Mesothelial cell of epicardium (in vitro differentiated cells): ENCODE data around the gene CPED1. TPM values are rescaled to one million over a fixed set of nuclear protein-coding genes. Genes with fewer than 3 reads are reported as not detected.

Source experiments
- DNase-seq, 2 experiments: peaks; one replicate each; pipeline ENCODE4 v3.0.0; 2021; ENCODE audit warnings: low spot score in 2 of 2; ENCODE audit not compliant: unreplicated experiment in 2 of 2
- H3K27ac Mint-ChIP-seq: 2 replicates; pipeline ENCODE4 v1.8.0; 2021; ENCODE audit warnings: mixed read lengths
- H3K27me3 Mint-ChIP-seq: 2 replicates; pipeline ENCODE4 v1.8.0; 2021; ENCODE audit warnings: low read depth, mixed read lengths
- H3K36me3 Mint-ChIP-seq: 2 replicates; pipeline ENCODE4 v1.8.0; 2021; ENCODE audit warnings: mixed read lengths
- H3K4me1 Mint-ChIP-seq: 2 replicates; pipeline ENCODE4 v1.8.0; 2021; ENCODE audit warnings: mixed read lengths
- H3K4me3 Mint-ChIP-seq: 2 replicates; pipeline ENCODE4 v1.8.0; 2021; ENCODE audit warnings: mild to moderate bottlenecking, moderate library complexity, mixed read lengths
- H3K9me3 Mint-ChIP-seq: 2 replicates; pipeline ENCODE4 v1.8.0; 2021; ENCODE audit warnings: mixed read lengths
- total RNA-seq: library from RNA; stranded (reverse); gene quantifications from 3 replicates; pipeline ENCODE4 v1.2.1, GENCODE V29; 2021
- TF ChIP-seq, protein P1 (sequence below): fragments of 200-600 bp; sonication (generic); IDR thresholded peaks from one replicate; pipeline ENCODE4 v1.5.0; 2021; ENCODE audit warnings: antibody characterized with exemption; ENCODE audit not compliant: unreplicated experiment

The CPED1 gene
- total RNA-seq, 1 donor from 2014 or later: 25.6 TPM

DNA sequence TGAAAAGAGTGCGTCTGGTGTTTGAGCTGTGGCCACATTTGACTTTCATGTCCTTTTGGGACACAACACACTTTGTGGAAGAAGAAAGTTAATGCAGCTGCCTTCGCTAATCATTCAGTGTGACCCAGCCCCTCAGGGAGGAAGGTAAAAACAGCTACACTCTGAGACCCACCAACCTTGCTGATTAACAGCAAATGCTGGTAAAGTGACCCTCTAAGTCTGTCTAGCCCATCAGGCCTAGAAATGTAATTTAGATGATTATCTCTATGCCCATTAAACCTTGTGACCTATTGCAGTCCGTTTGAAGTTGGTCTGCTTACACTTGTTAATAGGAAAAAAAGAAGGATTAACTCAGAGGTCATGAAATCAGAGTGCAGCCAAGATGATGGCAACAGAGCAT is 178.4 kb downstream of the CPED1 start:
- no peak for DNase-seq
- Mint-ChIP-seq H3K27me3 (no peaks in the 10 kb centered on the region), H3K27ac (no peak overlapping the region), H3K4me1 (peaks cover 7% of the 10 kb centered on the region), H3K36me3 (no peaks in the 10 kb centered on the region), H3K4me3 (no peak overlapping the region), H3K9me3 (no peaks in the 10 kb centered on the region)
- TF ChIP-seq, protein P1, sequence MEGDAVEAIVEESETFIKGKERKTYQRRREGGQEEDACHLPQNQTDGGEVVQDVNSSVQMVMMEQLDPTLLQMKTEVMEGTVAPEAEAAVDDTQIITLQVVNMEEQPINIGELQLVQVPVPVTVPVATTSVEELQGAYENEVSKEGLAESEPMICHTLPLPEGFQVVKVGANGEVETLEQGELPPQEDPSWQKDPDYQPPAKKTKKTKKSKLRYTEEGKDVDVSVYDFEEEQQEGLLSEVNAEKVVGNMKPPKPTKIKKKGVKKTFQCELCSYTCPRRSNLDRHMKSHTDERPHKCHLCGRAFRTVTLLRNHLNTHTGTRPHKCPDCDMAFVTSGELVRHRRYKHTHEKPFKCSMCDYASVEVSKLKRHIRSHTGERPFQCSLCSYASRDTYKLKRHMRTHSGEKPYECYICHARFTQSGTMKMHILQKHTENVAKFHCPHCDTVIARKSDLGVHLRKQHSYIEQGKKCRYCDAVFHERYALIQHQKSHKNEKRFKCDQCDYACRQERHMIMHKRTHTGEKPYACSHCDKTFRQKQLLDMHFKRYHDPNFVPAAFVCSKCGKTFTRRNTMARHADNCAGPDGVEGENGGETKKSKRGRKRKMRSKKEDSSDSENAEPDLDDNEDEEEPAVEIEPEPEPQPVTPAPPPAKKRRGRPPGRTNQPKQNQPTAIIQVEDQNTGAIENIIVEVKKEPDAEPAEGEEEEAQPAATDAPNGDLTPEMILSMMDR: no peak

DNA sequence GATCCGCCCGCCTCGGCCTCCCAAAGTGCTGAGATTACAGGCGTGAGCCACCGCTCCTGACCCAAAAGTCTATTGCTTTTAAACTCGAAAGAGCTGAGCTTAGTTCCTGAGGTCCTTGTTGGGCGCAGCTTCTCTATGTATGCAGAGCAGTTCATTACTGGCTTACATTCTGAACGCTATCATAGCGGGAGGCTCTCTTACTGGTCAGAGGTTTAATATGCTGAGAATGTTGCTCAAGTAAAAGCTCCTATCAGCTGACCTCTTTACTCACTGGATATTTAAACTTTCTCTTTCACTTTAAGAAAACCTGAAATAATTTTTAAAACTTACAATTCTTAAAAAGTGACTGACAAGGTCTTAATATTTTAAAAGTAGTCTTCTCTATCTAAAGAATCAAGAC is 179.5 kb downstream of the CPED1 start:
- H3K36me3 Mint-ChIP-seq: no peaks in the 10 kb centered on the region

GRCh38 chr7:121169469-121169868 is 181.0 kb downstream of the CPED1 start:
- H3K27ac Mint-ChIP-seq: no peak overlapping the region
- peaks cover 7% of the 10 kb centered on the region for H3K9me3 Mint-ChIP-seq
- peaks cover 7% of the 10 kb centered on the region for H3K4me1 Mint-ChIP-seq
- TF ChIP-seq, protein P1: no peak
- H3K36me3 Mint-ChIP-seq: no peaks in the 10 kb centered on the region
- no peak overlapping the region for H3K4me3 Mint-ChIP-seq
- no peak for DNase-seq
- no peaks in the 10 kb centered on the region for H3K27me3 Mint-ChIP-seq

More for the DNA sequence above, 179.5 kb downstream of the CPED1 start:
- Mint-ChIP-seq H3K27ac (no peak overlapping the region), H3K27me3 (no peaks in the 10 kb centered on the region), H3K9me3 (no peaks in the 10 kb centered on the region), H3K4me1 (peaks cover 7% of the 10 kb centered on the region), H3K4me3 (no peak overlapping the region)
- TF ChIP-seq, protein P1: no peak
- DNase-seq: no peak

DNA sequence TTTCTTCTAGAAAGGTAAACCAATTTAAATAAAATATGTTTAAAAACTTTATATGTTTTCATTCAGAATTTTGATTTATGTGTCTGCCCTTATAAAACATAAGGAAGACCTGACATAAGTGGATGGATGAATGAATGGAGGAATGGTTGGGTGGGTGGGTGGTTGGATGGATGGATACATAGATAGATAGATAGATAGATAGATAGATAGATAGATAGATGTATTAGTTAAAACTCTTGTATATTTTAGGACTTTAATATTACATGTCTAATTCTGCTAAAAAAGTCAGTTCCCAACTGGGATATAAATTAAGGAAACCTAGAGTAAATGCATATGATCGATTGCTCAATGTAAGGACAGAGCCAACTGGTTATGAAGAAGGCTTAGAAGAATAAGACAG is 184.0 kb downstream of the CPED1 start:
- Mint-ChIP-seq H3K4me3 (no peak overlapping the region), H3K4me1 (peaks cover 7% of the 10 kb centered on the region), H3K27me3 (no peaks in the 10 kb centered on the region), H3K27ac (no peak overlapping the region), H3K36me3 (no peaks in the 10 kb centered on the region), H3K9me3 (peaks cover 12% of the 10 kb centered on the region)
- TF ChIP-seq, protein P1: no peak
- DNase-seq: no peak

- peaks cover 7% of the 10 kb centered on the region for H3K4me1 Mint-ChIP-seq
- TF ChIP-seq, protein P1: no peak
- H3K9me3 Mint-ChIP-seq: peaks cover 12% of the 10 kb centered on the region
- H3K4me3 Mint-ChIP-seq: no peak overlapping the region
- H3K27ac Mint-ChIP-seq: no peak overlapping the region
- no peaks in the 10 kb centered on the region for H3K36me3 Mint-ChIP-seq
- no peak for DNase-seq
- no peaks in the 10 kb centered on the region for H3K27me3 Mint-ChIP-seq
These were observed 187.3 kb downstream of the CPED1 start for GRCh38 chr7:121175826-121176225.

GRCh38 chr7:121178452-121178851 is 189.9 kb downstream of the CPED1 start:
- Mint-ChIP-seq H3K27ac (no peak overlapping the region), H3K9me3 (peaks cover 12% of the 10 kb centered on the region), H3K4me3 (no peak overlapping the region), H3K36me3 (no peaks in the 10 kb centered on the region), H3K4me1 (peaks cover 12% of the 10 kb centered on the region), H3K27me3 (no peaks in the 10 kb centered on the region)
- no peak for DNase-seq
- TF ChIP-seq, protein P1: no peak
